GM21717 (cell line): ENCODE measurements around the gene TRERF1.
"Not testable (repeated sequence)": the region's sequence is repeated elsewhere in the genome, so short reads cannot be mapped to it uniquely, and the experiment has no call there.

ENCODE experiments used
- ATAC-seq: cut with Tn5 transposase; IDR thresholded peaks from one replicate; pipeline ENCODE4 v1.9.1; 2021; ENCODE audit warnings: mild to moderate bottlenecking, moderate library complexity; ENCODE audit not compliant: unreplicated experiment

The TRERF1 gene

GRCh38 chr6:42452171-42453030, 675 bp upstream of the TRERF1 start:
- ATAC-seq = peak; percentile 33

GRCh38 chr6:42450477-42451332, 1.0 kb downstream of the TRERF1 start:
- no peak for ATAC-seq

- no peak for ATAC-seq
These were observed 1.7 kb downstream of the TRERF1 start for GRCh38 chr6:42449917-42450476.

GRCh38 chr6:42448927-42449659, 2.6 kb downstream of the TRERF1 start:
- ATAC-seq = no peak

- no peak for ATAC-seq
These were observed 3.3 kb downstream of the TRERF1 start for GRCh38 chr6:42448391-42448790.

- no peak for ATAC-seq
These were observed 4.7 kb downstream of the TRERF1 start for GRCh38 chr6:42446996-42447395.

- ATAC-seq = no peak
These were observed 5.4 kb downstream of the TRERF1 start for GRCh38 chr6:42446370-42446769.

- ATAC-seq = not testable (repeated sequence)
These were observed 5.8 kb downstream of the TRERF1 start for GRCh38 chr6:42445955-42446354.

GRCh38 chr6:42443312-42444060, 8.2 kb downstream of the TRERF1 start:
- no peak for ATAC-seq

- ATAC-seq = no peak
These were observed 10.0 kb downstream of the TRERF1 start for GRCh38 chr6:42441697-42442081.

GRCh38 chr6:42440778-42441696, 10.7 kb downstream of the TRERF1 start:
- no peak for ATAC-seq

- ATAC-seq = no peak
These were observed 11.7 kb downstream of the TRERF1 start for GRCh38 chr6:42440027-42440426.

GRCh38 chr6:42436825-42437224, 14.9 kb downstream of the TRERF1 start:
- ATAC-seq = no peak

- no peak for ATAC-seq
These were observed 17.5 kb downstream of the TRERF1 start for GRCh38 chr6:42434237-42434636.

- ATAC-seq = no peak
These were observed 18.3 kb downstream of the TRERF1 start for GRCh38 chr6:42433409-42433808.

GRCh38 chr6:42431877-42432276, 19.8 kb downstream of the TRERF1 start:
- no peak for ATAC-seq

GRCh38 chr6:42431356-42431755, 20.4 kb downstream of the TRERF1 start:
- no peak for ATAC-seq

GRCh38 chr6:42429836-42430235, 21.9 kb downstream of the TRERF1 start:
- ATAC-seq = no peak

- no peak for ATAC-seq
These were observed 22.6 kb downstream of the TRERF1 start for GRCh38 chr6:42429042-42429585.
